ENCODE data around the gene TEAD1. TPM values are rescaled to one million over a fixed set of nuclear protein-coding genes. Genes with fewer than 3 reads are reported as not detected.

Gene TEAD1
- total RNA-seq, 1 donor = 176 TPM

DNA sequence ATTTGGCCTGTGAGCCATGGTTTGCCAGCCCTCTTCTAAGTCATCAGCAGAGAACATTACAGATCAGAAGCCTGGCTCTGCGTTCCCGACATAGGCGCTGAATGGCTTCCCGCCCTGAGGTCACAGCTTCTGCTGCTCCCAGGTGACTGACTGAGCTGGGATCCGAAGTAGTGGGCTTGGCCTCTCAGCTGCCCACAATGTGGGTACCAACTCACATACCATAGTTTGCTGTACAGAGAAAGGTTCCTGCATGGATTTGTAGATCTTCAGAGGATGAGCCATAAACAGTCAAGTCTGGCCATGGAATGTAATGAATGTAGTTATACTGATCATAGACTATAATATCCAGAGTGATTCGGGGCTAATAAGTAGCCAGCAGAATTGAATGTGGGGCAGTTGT, 42.6 kb downstream of the TEAD1 start:
- Histone ChIP-seq H3K9me3 (ENCODE audit: low read depth, low read length) (no peaks in the 10 kb centered on the region), H2AFZ (ENCODE audit: low read length) (no peak overlapping the region), H3K79me2 (ENCODE audit: insufficient read depth, low read length) (peaks cover 100% of the 10 kb centered on the region), H3K4me3 (ENCODE audit: insufficient read depth, low read length) (no peak overlapping the region), H3K27ac (ENCODE audit: low read depth, low read length) (no peak overlapping the region), H3K4me2 (ENCODE audit: insufficient read depth, low read length) (no peak overlapping the region), H3K36me3 (ENCODE audit: insufficient read depth, low read length) (no peaks in the 10 kb centered on the region), H3K27me3 (ENCODE audit: insufficient read depth, low read length) (no peaks in the 10 kb centered on the region), H3K4me1 (ENCODE audit: insufficient read depth, low read length) (no peaks in the 10 kb centered on the region), H4K20me1 (ENCODE audit: insufficient read depth, low read length) (peaks cover 90% of the 10 kb centered on the region)
- TF ChIP-seq, protein P1, sequence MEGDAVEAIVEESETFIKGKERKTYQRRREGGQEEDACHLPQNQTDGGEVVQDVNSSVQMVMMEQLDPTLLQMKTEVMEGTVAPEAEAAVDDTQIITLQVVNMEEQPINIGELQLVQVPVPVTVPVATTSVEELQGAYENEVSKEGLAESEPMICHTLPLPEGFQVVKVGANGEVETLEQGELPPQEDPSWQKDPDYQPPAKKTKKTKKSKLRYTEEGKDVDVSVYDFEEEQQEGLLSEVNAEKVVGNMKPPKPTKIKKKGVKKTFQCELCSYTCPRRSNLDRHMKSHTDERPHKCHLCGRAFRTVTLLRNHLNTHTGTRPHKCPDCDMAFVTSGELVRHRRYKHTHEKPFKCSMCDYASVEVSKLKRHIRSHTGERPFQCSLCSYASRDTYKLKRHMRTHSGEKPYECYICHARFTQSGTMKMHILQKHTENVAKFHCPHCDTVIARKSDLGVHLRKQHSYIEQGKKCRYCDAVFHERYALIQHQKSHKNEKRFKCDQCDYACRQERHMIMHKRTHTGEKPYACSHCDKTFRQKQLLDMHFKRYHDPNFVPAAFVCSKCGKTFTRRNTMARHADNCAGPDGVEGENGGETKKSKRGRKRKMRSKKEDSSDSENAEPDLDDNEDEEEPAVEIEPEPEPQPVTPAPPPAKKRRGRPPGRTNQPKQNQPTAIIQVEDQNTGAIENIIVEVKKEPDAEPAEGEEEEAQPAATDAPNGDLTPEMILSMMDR (IDR thresholded peaks at IDR 0.05; ENCODE audit: extremely low read depth, low read depth, low read length) = no peak
- DNase-seq (ENCODE audit: insufficient read length, low spot score, missing footprints) = no peak

DNA sequence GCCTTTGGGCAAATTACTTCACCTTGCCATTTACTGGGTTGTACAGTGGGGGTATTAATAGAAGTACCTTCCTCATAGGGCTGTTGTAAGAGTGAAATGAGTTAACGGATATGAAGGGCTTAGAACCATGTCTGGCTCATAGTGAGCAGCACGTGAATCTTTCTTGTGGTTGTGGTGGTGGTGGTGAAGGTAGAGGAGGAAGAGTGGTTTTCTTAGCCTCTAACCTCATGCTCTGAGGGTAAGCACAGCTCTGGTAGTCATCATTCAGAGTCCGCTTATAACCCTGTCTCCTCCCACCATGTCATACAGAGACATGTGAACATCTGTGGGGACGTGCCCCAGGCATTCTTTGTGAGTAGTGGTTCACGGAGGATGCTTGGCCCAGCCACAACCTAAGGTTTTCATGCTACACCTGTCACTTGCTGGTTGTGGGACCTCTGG, 43.6 kb downstream of the TEAD1 start:
- no peaks in the 10 kb centered on the region for H3K9me3 ChIP-seq (ENCODE audit: low read depth, low read length)
- peaks cover 88% of the 10 kb centered on the region for H4K20me1 ChIP-seq (ENCODE audit: insufficient read depth, low read length)
- H3K4me3 ChIP-seq (ENCODE audit: insufficient read depth, low read length) = no peak overlapping the region
- H3K36me3 ChIP-seq (ENCODE audit: insufficient read depth, low read length) = no peaks in the 10 kb centered on the region
- H3K79me2 ChIP-seq (ENCODE audit: insufficient read depth, low read length) = peaks cover 100% of the 10 kb centered on the region
- H3K27me3 ChIP-seq (ENCODE audit: insufficient read depth, low read length) = no peaks in the 10 kb centered on the region
- peaks cover 7% of the 10 kb centered on the region for H3K4me1 ChIP-seq (ENCODE audit: insufficient read depth, low read length)
- no peak overlapping the region for H2AFZ ChIP-seq (ENCODE audit: low read length)
- TF ChIP-seq, protein P1 (IDR thresholded peaks at IDR 0.05; ENCODE audit: extremely low read depth, low read depth, low read length) = no peak
- no peak overlapping the region for H3K4me2 ChIP-seq (ENCODE audit: insufficient read depth, low read length)
- no peak for DNase-seq (ENCODE audit: insufficient read length, low spot score, missing footprints)
- no peak overlapping the region for H3K27ac ChIP-seq (ENCODE audit: low read depth, low read length)

DNA sequence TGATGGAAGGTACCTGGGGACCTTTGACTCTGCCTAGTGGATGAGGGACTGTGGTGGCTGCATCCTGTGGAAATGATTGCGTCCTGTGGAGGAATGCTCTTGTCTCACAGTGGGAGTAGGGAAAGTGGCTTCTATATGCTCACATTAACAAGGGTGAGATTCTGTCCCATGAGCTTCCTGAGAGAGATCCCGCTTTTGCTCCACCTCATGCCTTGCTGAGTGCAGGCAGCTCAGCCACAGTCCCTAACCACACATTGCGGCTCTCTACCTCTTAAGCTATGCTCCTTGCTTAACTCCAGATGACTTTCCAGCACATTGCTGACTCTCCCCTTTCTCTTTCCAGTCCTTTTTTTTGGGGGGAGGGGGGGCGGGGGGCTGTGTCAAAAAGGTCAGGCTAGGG, 45.0 kb downstream of the TEAD1 start:
- Histone ChIP-seq H4K20me1 (ENCODE audit: insufficient read depth, low read length) (peaks cover 88% of the 10 kb centered on the region), H3K4me1 (ENCODE audit: insufficient read depth, low read length) (peaks cover 20% of the 10 kb centered on the region), H3K9me3 (ENCODE audit: low read depth, low read length) (no peaks in the 10 kb centered on the region), H3K79me2 (ENCODE audit: insufficient read depth, low read length) (peaks cover 100% of the 10 kb centered on the region), H3K4me2 (ENCODE audit: insufficient read depth, low read length) (no peak overlapping the region), H3K27me3 (ENCODE audit: insufficient read depth, low read length) (no peaks in the 10 kb centered on the region), H3K27ac (ENCODE audit: low read depth, low read length) (no peak overlapping the region), H2AFZ (ENCODE audit: low read length) (no peak overlapping the region), H3K36me3 (ENCODE audit: insufficient read depth, low read length) (no peaks in the 10 kb centered on the region), H3K4me3 (ENCODE audit: insufficient read depth, low read length) (no peak overlapping the region)
- DNase-seq (ENCODE audit: insufficient read length, low spot score, missing footprints) = no peak
- TF ChIP-seq, protein P1 (IDR thresholded peaks at IDR 0.05; ENCODE audit: extremely low read depth, low read depth, low read length) = no peak

DNA sequence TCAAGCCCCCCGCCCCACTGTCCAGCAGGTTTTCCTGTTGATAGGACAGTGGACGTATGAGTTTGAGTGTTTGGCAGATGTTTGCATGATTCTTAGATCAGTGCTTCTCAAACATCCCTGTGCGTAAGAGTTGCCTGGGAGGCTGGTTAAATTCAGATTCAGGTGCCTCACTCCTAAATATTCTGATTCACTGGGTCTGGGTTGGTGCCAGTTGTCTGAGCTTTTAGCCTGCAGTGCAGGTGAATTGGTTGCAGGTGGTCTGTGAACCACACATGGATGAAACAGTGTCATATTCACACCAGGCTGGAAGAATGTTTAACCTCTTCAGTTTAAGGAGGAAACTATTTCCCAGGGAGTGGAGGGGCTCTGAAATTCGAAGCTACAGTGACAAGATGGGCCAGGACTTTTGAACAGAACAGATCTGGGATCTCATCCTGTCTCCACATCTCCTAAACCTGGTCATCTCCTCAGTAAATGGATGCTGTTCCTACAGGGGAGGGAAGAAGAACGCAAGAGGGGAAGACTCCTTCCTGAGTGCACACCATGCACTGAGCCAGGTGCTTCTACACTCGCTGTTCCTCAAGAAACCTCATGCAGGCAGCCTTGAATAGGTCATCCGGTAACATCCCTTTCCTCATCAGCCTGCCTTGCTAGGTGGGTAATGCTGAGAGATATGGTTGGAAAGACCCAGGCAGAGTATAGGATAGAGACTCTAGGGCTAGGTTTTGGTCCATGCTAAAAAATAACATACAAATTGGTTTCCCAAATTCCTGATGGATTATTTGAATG, 47.8 kb downstream of the TEAD1 start:
- Histone ChIP-seq H3K36me3 (ENCODE audit: insufficient read depth, low read length) (no peaks in the 10 kb centered on the region), H2AFZ (ENCODE audit: low read length) (no peak overlapping the region), H3K27ac (ENCODE audit: low read depth, low read length) (no peak overlapping the region), H4K20me1 (ENCODE audit: insufficient read depth, low read length) (peaks cover 83% of the 10 kb centered on the region), H3K27me3 (ENCODE audit: insufficient read depth, low read length) (no peaks in the 10 kb centered on the region), H3K4me3 (ENCODE audit: insufficient read depth, low read length) (no peak overlapping the region), H3K9me3 (ENCODE audit: low read depth, low read length) (no peaks in the 10 kb centered on the region), H3K4me1 (ENCODE audit: insufficient read depth, low read length) (peaks cover 43% of the 10 kb centered on the region), H3K79me2 (ENCODE audit: insufficient read depth, low read length) (peaks cover 100% of the 10 kb centered on the region), H3K4me2 (ENCODE audit: insufficient read depth, low read length) (no peak overlapping the region)
- TF ChIP-seq, protein P1 (IDR thresholded peaks at IDR 0.05; ENCODE audit: extremely low read depth, low read depth, low read length) = no peak
- no peak for DNase-seq (ENCODE audit: insufficient read length, low spot score, missing footprints)
